ENCODE results near the gene CNTROB. TPM values are rescaled to one million over a fixed set of nuclear protein-coding genes. Genes with fewer than 3 reads are reported as not detected.

Gene CNTROB
- total and polyA plus RNA-seq, 5 donors from 2014 or later = 5.0 to 40.9 (median 7.5) TPM

DNA sequence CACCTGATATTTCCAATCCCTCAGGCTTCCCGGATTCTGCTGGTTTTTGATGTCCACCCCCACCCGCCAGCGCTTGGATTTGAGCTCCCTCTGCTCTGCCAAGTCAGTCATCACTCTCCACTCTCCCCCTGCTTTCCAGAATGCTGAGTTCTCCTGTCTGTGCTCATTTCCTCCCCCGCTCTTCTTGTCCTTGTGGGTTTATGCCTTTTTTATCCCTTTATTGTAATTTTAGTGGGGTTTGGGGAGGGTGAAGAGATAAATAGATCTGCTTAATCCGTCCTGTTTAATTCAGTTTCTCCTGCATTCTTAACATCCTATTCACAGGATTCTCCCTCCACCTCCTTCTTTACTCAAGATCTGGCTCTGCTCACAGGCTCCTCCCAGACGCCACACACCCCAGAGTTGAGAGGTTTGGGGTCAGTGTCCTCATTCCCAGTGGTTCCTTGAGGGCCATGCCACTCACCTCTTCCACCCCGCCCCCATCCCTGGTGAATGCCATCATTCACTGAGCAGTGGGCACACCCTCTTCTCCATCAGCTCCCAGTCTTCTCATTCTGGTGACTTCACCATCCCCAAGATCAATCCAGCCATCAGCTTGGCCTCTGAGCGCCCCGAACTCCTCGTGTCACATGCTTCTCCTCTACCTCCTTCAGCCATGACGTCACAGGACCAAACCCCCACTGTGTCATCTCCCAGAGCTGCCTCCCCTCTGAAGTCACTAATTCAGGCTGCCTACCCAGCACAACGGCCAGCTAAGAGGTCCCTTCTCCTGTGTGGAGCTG lies 55.3 kb downstream of the CNTROB start:
- H3K27me3 Mint-ChIP-seq = peaks cover 4% of the 10 kb centered on the region
- no peaks in the 10 kb centered on the region for H3K27me3 ChIP-seq (ENCODE audit: control insufficient read depth, insufficient read depth, low read length)
- H3K27ac Mint-ChIP-seq = no peak overlapping the region

DNA sequence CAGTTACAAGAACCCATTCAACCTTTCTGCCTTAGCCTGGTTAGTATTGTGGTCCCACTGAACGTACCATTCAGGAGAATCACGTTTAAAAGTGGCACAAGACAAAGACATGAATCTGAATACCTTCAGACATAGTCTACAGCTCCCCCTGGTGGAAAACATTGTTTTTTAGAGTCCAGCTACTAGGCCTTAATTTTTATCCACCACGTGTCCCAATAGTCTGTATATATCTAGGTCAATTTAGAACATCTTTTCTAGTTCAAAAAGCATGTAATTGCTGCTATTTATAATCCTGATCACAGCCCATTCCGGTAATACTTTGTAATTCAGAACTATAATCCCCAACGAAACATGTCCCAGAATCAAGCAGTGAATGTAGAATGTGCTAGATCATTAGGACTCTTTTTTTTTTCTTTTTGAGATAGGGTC lies 56.8 kb downstream of the CNTROB start:
- Histone ChIP-seq H3K9me3 (ENCODE audit: control insufficient read depth in 2 of 2, low read length in 2 of 2) (no peaks in the 10 kb centered on the region), H3K27me3 (ENCODE audit: control insufficient read depth, insufficient read depth, low read length) (no peaks in the 10 kb centered on the region), H3K4me3 (ENCODE audit: low read depth, low read length) (no peak overlapping the region), H3K27ac (ENCODE audit: insufficient read depth, low read length, poor library complexity, severe bottlenecking) (peak overlapping the region; percentile 3), H3K4me1 (ENCODE audit: control insufficient read depth, insufficient read depth, low read length, poor library complexity, severe bottlenecking) (peaks cover 16% of the 10 kb centered on the region), H3K36me3 (ENCODE audit: control insufficient read depth, insufficient read depth, low read length) (no peaks in the 10 kb centered on the region)
- Mint-ChIP-seq H3K27ac (peak overlapping the region; percentile 66 to 86 (median 85)), H3K9me3 (no peaks in the 10 kb centered on the region), H3K36me3 (no peaks in the 10 kb centered on the region), H3K27me3 (peaks cover 4% of the 10 kb centered on the region), H3K4me3 (peak overlapping the region; percentile 33 to 92 (median 72)), H3K4me1 (peaks cover 7 to 22% (median 16%) of the 10 kb centered on the region in 4 donors)
- ATAC-seq (ENCODE audit: low read depth in 2 of 2) = peak; percentile 36 to 44
- peak; percentile 46 to 90 (median 84) for DNase-seq

More for the DNA sequence above, 55.3 kb downstream of the CNTROB start:
- Histone ChIP-seq H3K36me3 (ENCODE audit: control insufficient read depth, insufficient read depth, low read length) (no peaks in the 10 kb centered on the region), H3K4me1 (ENCODE audit: control insufficient read depth, insufficient read depth, low read length, poor library complexity, severe bottlenecking) (peaks cover 16% of the 10 kb centered on the region), H3K4me3 (ENCODE audit: low read depth, low read length) (no peak overlapping the region), H3K27ac (ENCODE audit: insufficient read depth, low read length, poor library complexity, severe bottlenecking) (no peak overlapping the region), H3K9me3 (ENCODE audit: control insufficient read depth in 2 of 2, low read length in 2 of 2) (no peaks in the 10 kb centered on the region)
- H3K9me3 Mint-ChIP-seq = no peaks in the 10 kb centered on the region
- DNase-seq = no peak
- no peaks in the 10 kb centered on the region for H3K36me3 Mint-ChIP-seq
- H3K4me1 Mint-ChIP-seq = peaks cover 7 to 20% (median 16%) of the 10 kb centered on the region in 4 donors
- no peak for ATAC-seq (ENCODE audit: low read depth in 2 of 2)
- no peak overlapping the region for H3K4me3 Mint-ChIP-seq

DNA sequence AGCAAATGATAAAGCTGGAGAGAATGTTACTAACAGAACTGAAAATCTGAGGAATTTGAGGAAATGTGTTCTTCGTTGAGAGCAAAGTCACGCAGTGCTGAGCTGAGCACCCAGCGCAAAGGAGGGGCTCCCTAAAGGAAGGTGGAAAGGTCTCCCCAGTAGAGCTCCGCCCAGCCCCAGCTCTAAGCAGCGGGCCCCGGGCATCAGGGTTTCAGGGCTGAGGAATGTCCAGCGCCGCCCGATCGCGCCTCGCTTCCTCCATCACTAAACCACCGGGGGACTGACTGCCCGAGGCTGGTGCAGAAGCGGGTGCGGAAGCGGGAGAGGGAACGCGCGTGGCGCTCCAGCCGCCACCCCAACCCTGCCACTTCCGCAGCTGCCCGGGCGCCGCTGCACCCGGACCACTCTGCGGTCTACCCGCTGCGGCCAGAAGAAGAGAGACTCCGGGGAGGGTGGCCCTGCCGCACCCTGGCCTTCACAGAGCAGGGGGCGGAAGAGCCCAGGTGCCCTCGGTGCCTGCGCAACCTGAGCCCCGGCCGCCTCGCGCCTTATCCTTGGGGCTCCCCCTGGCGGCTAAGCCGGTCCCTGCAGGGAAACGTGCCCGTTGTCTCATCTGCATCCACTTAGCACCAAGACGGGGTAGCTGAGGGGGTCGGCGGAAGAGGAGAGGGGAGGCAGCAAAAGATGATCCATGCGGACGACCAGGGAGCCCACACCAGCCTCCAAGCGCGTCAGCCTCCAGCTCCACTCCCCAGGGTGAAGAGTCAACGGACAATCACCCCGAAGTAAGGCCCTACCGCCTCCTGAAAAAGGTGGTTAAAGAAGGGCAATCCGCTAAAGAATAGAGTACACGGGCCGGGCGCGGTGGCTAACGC lies 58.0 kb downstream of the CNTROB start:
- H3K27ac ChIP-seq (ENCODE audit: insufficient read depth, low read length, poor library complexity, severe bottlenecking) = peak overlapping the region; percentile 71
- DNase-seq = peak; percentile 82 to 90 (median 89)
- H3K9me3 Mint-ChIP-seq = no peaks in the 10 kb centered on the region
- H3K4me3 ChIP-seq (ENCODE audit: low read depth, low read length) = peak overlapping the region; percentile 45
- no peaks in the 10 kb centered on the region for H3K36me3 ChIP-seq (ENCODE audit: control insufficient read depth, insufficient read depth, low read length)
- peak overlapping the region; percentile 33 to 94 (median 85) for H3K4me3 Mint-ChIP-seq
- no peaks in the 10 kb centered on the region for H3K9me3 ChIP-seq (ENCODE audit: control insufficient read depth in 2 of 2, low read length in 2 of 2)
- no peaks in the 10 kb centered on the region for H3K36me3 Mint-ChIP-seq
- ATAC-seq (ENCODE audit: low read depth in 2 of 2) = peak; percentile 92 to 94
- H3K27ac Mint-ChIP-seq = peak overlapping the region; percentile 89 to 93 (median 91)
- H3K4me1 ChIP-seq (ENCODE audit: control insufficient read depth, insufficient read depth, low read length, poor library complexity, severe bottlenecking) = peaks cover 16% of the 10 kb centered on the region
- peaks cover 2% of the 10 kb centered on the region for H3K27me3 ChIP-seq (ENCODE audit: control insufficient read depth, insufficient read depth, low read length)
- peaks cover 7 to 22% (median 16%) of the 10 kb centered on the region in 4 donors for H3K4me1 Mint-ChIP-seq
- peaks cover 10% of the 10 kb centered on the region for H3K27me3 Mint-ChIP-seq

DNA sequence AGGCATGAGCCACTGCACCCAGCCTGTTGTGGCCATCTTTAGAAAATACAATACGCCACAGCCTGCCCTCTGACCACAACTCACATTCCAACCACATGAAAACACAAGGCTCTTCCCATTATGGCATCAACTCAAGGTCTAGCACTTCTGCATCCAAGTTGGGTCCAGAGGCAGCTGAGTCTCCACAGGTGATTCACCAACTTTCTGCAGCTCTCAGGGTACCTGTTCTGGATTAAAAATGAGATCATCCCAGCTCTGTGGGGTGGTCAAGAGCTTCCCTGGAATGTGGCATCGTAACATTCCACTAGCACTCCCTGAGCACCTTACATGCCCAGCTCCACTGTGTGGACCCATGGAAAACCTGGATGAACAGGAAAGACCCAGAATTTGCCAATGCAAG lies 60.5 kb downstream of the CNTROB start:
- peaks cover 21% of the 10 kb centered on the region for H3K27me3 Mint-ChIP-seq
- Histone ChIP-seq H3K36me3 (ENCODE audit: control insufficient read depth, insufficient read depth, low read length) (no peaks in the 10 kb centered on the region), H3K27me3 (ENCODE audit: control insufficient read depth, insufficient read depth, low read length) (peaks cover 5% of the 10 kb centered on the region), H3K27ac (ENCODE audit: insufficient read depth, low read length, poor library complexity, severe bottlenecking) (no peak overlapping the region), H3K9me3 (ENCODE audit: control insufficient read depth in 2 of 2, low read length in 2 of 2) (no peaks in the 10 kb centered on the region), H3K4me3 (ENCODE audit: low read depth, low read length) (no peak overlapping the region), H3K4me1 (ENCODE audit: control insufficient read depth, insufficient read depth, low read length, poor library complexity, severe bottlenecking) (peaks cover 16% of the 10 kb centered on the region)
- no peaks in the 10 kb centered on the region for H3K9me3 Mint-ChIP-seq
- peak overlapping the region in 1 of 4 donors; percentile 68 for H3K4me3 Mint-ChIP-seq
- no peaks in the 10 kb centered on the region for H3K36me3 Mint-ChIP-seq
- no peak for ATAC-seq (ENCODE audit: low read depth in 2 of 2)
- no peak overlapping the region for H3K27ac Mint-ChIP-seq
- DNase-seq = no peak
- H3K4me1 Mint-ChIP-seq = peaks cover 7 to 26% (median 16%) of the 10 kb centered on the region in 4 donors

DNA sequence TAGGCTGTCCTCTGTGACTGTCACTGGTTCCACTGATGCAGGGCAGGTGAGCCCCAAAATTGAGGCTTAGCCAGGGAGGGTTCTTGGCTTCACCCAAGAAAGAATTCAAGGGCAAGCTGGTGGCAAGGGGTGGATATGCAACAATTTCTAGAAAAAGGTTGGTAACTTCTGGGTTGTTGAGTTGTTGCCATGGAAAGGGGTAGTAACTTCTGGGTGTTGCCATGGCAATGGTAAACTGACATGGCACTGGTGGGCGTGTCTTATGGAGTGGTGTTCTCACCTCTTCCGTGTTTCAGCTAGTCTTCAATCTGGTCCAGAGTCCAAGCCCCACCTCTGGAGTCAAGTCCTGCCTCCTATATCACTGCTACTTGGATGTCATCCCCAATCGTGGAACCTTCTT lies 60.9 kb downstream of the CNTROB start:
- Mint-ChIP-seq H3K36me3 (no peaks in the 10 kb centered on the region), H3K4me1 (peaks cover 7 to 26% (median 16%) of the 10 kb centered on the region in 4 donors), H3K27me3 (peaks cover 22% of the 10 kb centered on the region), H3K4me3 (peak overlapping the region in 2 of 4 donors; percentile 49 to 68), H3K27ac (no peak overlapping the region), H3K9me3 (no peaks in the 10 kb centered on the region)
- Histone ChIP-seq H3K27ac (ENCODE audit: insufficient read depth, low read length, poor library complexity, severe bottlenecking) (no peak overlapping the region), H3K27me3 (ENCODE audit: control insufficient read depth, insufficient read depth, low read length) (peaks cover 5% of the 10 kb centered on the region), H3K36me3 (ENCODE audit: control insufficient read depth, insufficient read depth, low read length) (no peaks in the 10 kb centered on the region), H3K4me1 (ENCODE audit: control insufficient read depth, insufficient read depth, low read length, poor library complexity, severe bottlenecking) (peaks cover 16% of the 10 kb centered on the region), H3K9me3 (ENCODE audit: control insufficient read depth in 2 of 2, low read length in 2 of 2) (no peaks in the 10 kb centered on the region), H3K4me3 (ENCODE audit: low read depth, low read length) (no peak overlapping the region)
- DNase-seq (no peak), ATAC-seq (ENCODE audit: low read depth in 2 of 2) (no peak)

DNA sequence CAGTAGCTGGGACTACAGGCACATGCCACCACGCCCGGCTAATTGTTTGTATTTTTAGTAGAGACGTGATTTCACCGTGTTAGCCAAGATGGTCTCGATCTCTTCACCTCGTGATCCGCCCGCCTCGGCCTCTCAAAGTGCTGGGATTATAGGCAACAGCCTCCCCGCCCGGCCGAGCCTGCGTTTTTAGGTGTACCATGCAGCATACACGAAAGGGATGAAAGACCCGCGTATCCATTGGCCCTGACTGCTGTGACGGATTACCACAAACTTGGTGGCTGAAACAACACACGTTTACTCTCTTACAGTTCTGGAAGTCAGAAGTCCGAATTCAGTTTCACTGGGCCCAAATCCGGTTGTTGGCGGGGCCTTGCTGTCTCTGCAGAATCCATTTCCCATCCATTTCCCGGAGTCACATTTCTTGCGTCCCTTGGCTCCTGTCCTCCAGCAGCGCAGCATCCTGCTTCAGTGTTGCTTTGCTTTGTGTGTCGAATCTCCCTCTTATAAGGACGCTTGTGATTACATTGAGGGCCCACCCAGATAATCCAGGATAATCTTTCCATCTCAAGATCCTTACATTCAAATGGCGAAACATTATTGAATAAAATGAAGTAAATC lies 62.1 kb downstream of the CNTROB start:
- DNase-seq (no peak), ATAC-seq (ENCODE audit: low read depth in 2 of 2) (no peak)
- H3K4me1 Mint-ChIP-seq = peaks cover 6 to 23% (median 11%) of the 10 kb centered on the region in 4 donors
- no peak overlapping the region for H3K27ac ChIP-seq (ENCODE audit: insufficient read depth, low read length, poor library complexity, severe bottlenecking)
- no peaks in the 10 kb centered on the region for H3K36me3 ChIP-seq (ENCODE audit: control insufficient read depth, insufficient read depth, low read length)
- H3K4me3 Mint-ChIP-seq = peak overlapping the region in 2 of 4 donors; percentile 19 to 75
- no peak overlapping the region for H3K4me3 ChIP-seq (ENCODE audit: low read depth, low read length)
- no peaks in the 10 kb centered on the region for H3K9me3 ChIP-seq (ENCODE audit: control insufficient read depth in 2 of 2, low read length in 2 of 2)
- no peaks in the 10 kb centered on the region for H3K9me3 Mint-ChIP-seq
- H3K27me3 Mint-ChIP-seq = peaks cover 25% of the 10 kb centered on the region
- peaks cover 16% of the 10 kb centered on the region for H3K4me1 ChIP-seq (ENCODE audit: control insufficient read depth, insufficient read depth, low read length, poor library complexity, severe bottlenecking)
- H3K27ac Mint-ChIP-seq = no peak overlapping the region
- no peaks in the 10 kb centered on the region for H3K36me3 Mint-ChIP-seq
- H3K27me3 ChIP-seq (ENCODE audit: control insufficient read depth, insufficient read depth, low read length) = peaks cover 5% of the 10 kb centered on the region

DNA sequence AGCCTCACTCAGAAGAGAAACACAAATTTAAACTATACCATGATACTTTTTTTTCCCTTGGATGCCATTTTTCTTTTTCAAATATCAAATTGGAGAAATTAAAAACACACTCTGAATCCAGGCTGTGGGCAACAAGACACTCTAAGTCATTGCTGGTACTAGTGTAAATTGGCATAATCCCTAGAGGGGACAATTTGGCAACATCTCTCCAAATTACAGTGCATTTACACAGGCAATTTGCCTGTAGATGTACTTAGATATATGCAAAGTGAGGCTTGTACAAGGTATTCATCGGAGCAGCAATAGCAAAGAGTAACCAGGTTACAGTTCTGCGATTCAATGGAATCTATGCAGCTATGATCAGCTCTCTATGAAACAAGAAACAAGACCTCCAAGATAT lies 63.7 kb downstream of the CNTROB start:
- H3K27ac Mint-ChIP-seq = no peak overlapping the region
- H3K4me1 Mint-ChIP-seq = peaks cover 2 to 12% (median 5%) of the 10 kb centered on the region in 4 donors
- no peaks in the 10 kb centered on the region for H3K9me3 Mint-ChIP-seq
- H3K27me3 ChIP-seq (ENCODE audit: control insufficient read depth, insufficient read depth, low read length) = peaks cover 5% of the 10 kb centered on the region
- no peak overlapping the region for H3K4me3 Mint-ChIP-seq
- H3K27me3 Mint-ChIP-seq = peaks cover 32% of the 10 kb centered on the region
- ATAC-seq (ENCODE audit: low read depth in 2 of 2) (no peak), DNase-seq (no peak)
- peaks cover 4% of the 10 kb centered on the region for H3K4me1 ChIP-seq (ENCODE audit: control insufficient read depth, insufficient read depth, low read length, poor library complexity, severe bottlenecking)
- H3K36me3 Mint-ChIP-seq = no peaks in the 10 kb centered on the region
- no peak overlapping the region for H3K27ac ChIP-seq (ENCODE audit: insufficient read depth, low read length, poor library complexity, severe bottlenecking)
- H3K36me3 ChIP-seq (ENCODE audit: control insufficient read depth, insufficient read depth, low read length) = no peaks in the 10 kb centered on the region
- no peak overlapping the region for H3K4me3 ChIP-seq (ENCODE audit: low read depth, low read length)
- no peaks in the 10 kb centered on the region for H3K9me3 ChIP-seq (ENCODE audit: control insufficient read depth in 2 of 2, low read length in 2 of 2)
